TTC549 (cell line): Measurements from ENCODE around the gene CFAP20DC.
"Not testable (repeated sequence)": the region's sequence is repeated elsewhere in the genome, so short reads cannot be mapped to it uniquely, and the experiment has no call there.

Experiments
- FAIRE-seq: peaks from 2 replicates; lab custom pipeline; 2012; peaks lifted over from hg19 to GRCh38; lab: Jason Lieb, UNC

The CFAP20DC gene

DNA sequence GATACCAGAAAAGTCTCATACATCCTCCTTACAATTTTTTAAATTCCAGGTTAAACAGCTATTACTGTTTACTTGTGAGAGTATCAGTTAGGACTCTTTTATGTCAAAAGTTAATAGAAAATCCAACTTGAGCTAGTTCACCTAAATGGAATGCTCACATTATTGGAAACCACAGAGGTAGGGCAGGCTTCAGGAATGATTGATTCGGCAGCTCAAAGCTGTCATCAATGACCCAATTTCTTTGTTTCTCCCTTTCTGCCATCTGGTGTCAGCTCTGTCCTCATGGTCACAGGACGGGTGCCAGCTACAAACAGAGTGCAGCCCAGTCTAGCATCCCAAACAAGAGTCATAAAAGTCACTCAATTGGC is 32.2 kb downstream of the CFAP20DC start:
- FAIRE-seq = no peak

GRCh38 chr3:59016930-59017616 is 32.8 kb downstream of the CFAP20DC start:
- FAIRE-seq = no peak

DNA sequence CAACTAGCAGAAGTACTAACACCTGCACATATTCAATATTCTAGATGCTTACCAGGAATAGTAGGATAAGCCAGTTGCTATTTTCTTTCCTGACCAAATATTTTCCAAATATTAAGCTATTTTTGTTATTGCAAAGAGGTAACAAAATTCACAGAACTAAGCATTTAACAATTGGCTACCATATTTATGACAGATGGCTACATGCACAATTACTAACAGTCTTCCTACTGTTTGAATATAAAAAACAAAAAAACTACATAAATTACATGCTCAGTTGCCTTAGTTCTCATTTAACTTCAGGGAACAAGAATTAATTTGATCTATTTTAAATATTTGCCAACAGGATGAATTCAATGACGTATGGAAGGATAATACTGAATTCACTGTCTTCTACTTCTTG is 36.2 kb downstream of the CFAP20DC start:
- no peak for FAIRE-seq

GRCh38 chr3:59006634-59007517 is 42.9 kb downstream of the CFAP20DC start:
- no peak for FAIRE-seq

GRCh38 chr3:59001675-59002074 is 48.1 kb downstream of the CFAP20DC start:
- FAIRE-seq = no peak

DNA sequence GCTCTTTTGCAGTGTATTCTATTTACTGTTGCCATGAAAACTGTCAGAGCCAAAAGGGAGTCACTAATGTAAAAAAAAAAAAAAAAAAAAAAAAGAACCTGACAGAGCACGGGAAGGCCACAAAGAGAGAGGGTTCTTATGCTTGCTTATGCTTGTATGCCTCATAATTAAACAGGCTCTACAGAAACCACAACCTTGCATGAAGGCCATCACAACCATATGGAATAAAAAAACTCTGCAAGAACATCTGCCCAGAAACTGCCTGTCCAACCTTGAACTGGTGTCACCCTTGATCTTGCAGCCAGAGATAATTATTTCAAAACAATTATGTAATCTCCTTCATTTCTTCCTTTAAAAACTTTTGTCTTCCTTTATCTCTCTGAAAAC is 50.1 kb downstream of the CFAP20DC start:
- no peak for FAIRE-seq

DNA sequence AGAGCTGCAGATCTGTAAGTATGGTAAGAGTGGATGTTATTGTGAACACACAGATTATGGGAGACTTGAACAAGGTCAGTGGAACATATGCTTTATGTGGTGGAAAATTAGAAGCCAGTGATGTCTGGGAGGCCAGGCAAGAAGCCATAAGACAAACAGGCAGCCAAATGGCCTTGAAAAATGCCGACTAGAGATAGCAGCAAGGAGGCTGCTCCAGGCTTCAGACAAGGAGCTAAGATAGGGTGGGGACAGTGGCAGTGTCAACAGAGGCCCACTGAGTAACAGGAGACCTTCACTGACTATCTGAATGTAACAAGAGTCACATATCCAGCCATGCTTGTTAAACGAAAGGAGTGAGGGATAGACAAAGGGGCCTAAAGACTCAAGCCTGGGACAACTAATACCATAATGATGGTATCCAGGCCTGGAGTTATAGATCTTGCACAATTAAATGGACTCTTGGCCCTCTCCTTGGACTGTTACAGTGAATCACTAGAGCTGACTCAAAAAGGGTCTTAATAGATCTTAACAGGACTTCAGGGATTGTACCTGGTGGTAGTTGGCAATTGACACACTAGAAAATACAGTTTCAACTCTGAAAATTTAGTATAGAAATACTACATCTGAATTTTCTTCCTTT is 50.6 kb downstream of the CFAP20DC start:
- FAIRE-seq = no peak

- no peak for FAIRE-seq
Observed at GRCh38 chr3:58998476-58999117, 51.2 kb downstream of the CFAP20DC start.

DNA sequence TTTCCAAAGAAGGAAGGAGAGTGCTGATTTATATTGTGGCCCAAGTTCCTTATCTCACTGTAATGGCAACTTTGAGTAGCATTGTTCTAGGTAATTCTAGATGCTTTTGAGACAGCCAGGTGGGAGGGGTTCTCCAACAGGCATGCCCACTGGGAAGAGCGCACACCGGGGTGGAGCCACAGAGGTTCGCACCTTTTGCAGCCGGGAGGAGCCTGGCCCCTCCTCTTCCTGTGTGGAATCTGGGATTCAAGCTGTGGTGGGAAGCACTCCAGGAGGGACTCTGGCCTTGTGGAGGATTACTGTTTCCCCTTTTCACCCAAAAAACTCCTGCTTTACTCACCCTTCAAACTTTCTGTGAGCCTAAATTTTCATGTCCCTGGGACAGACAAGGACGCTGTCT is 53.1 kb downstream of the CFAP20DC start:
- FAIRE-seq = no peak

- peak; percentile 49 for FAIRE-seq
Observed at GRCh38 chr3:58994746-58995330, 55.0 kb downstream of the CFAP20DC start.

DNA sequence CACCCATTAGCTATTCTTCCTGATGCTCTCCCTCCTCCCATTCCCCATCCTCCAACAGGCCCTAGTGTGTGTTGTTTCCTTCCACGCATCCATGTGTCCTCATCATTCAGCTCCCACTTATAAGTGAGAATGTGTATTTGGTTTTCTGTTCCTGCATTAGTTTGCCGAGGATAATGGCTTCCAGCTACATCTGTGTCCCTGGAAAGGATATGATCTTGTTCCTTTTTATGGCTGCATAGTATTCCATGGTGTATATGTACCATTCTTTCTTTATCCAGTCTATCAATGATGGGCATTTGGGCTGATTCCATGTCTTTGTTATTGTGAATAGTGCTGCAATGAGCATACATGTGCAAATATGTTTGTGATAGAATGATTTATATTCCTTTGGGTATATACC is 56.3 kb downstream of the CFAP20DC start:
- FAIRE-seq = no peak

DNA sequence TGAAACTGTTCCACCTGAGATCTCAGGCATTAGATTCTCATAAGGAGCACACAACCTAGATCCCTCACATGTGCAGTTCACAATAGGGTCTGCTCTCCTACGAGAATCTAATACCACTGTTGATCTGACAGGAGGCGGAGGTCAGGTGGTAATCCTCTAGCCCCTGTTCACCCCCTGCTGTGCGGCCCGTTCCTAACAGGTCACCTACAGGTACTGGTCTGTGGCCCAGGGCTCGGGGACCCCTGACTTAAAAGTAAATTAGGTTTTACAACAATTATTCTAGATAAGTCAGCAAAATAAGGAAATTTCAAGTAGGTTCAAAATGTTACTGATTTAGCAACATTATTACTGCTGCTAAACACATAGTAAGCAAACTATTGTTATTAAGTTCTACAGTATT is 58.2 kb downstream of the CFAP20DC start:
- FAIRE-seq = no peak

- FAIRE-seq = no peak
Observed at GRCh38 chr3:58991026-58991425, 58.8 kb downstream of the CFAP20DC start.

DNA sequence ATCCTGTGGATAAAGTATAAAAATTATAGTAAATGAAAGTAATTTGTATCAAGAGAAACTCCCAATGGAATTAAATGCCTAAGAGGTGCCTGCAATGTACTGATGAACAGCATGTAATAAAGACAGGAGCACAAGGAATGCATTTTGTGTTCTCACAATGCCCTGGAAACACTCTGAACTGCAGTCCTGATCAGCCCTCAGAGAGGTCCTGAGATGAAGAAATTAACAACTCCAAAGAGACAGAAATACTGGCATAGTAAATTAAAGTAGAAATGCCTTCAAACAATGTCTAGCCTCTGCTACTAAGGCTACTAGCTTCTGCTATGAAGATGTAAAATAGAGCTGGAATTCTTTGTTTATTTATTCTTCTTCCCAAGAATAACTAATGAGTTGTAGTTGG is 59.9 kb downstream of the CFAP20DC start:
- FAIRE-seq = no peak

DNA sequence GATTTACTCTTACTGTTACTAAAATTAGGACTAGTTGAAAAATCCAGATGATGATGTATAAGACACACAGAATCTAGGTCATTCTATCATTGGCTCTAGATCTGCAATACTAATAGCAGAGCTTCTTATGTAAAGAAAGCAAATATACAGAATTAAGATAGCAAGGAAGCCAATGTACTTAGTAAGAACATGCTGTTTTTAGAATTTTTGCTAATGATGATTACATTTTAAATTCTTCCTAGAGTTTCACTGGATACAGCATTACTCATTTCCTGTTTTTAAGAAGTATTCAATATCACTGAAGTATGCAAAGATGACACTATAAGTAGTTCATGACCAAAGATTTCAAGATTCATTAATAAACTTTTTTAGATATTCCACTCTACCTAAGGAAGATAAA is 60.7 kb downstream of the CFAP20DC start:
- FAIRE-seq = no peak

- no peak for FAIRE-seq
Observed at GRCh38 chr3:58988041-58988440, 61.8 kb downstream of the CFAP20DC start.

DNA sequence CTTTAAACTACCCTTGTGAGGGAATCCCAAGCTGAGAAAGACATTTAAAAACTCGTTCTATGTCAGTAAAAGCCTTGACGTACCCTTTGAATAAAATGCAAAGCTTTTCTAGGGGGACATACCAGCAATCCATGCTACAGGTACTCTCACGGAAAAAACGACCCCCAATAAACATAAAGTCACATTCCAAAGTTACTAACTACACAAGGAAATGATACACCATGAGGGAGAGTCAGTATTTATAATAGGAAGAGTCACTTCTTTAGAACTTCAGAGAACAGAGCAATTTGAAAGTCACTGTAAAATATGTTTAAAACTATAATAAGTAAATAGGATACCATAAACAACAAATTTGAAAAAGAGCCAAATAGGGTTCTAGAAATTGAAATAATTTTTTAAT is 63.2 kb downstream of the CFAP20DC start:
- FAIRE-seq = no peak

- no peak for FAIRE-seq
Observed at GRCh38 chr3:58979840-58980239, 70.0 kb downstream of the CFAP20DC start.

DNA sequence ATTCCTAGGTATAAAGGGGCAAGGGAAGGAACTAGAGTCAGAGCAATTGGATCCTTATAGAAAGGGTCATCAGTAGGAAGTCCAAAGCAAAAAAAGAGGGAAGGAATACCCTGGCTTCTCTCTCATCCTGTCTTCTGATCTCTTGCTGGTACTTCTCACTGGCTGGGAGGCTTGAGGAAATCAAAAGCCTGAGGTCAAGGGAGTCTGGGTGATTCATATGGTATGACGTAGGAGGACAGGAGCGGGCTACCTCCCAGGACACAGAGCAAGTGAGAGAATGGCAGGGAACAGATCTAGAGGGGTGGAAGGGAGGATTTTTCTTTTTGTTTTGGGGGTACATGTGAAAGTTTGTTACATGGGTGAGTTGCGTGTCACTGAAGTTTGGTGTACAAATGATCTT is 76.0 kb downstream of the CFAP20DC start:
- no peak for FAIRE-seq

DNA sequence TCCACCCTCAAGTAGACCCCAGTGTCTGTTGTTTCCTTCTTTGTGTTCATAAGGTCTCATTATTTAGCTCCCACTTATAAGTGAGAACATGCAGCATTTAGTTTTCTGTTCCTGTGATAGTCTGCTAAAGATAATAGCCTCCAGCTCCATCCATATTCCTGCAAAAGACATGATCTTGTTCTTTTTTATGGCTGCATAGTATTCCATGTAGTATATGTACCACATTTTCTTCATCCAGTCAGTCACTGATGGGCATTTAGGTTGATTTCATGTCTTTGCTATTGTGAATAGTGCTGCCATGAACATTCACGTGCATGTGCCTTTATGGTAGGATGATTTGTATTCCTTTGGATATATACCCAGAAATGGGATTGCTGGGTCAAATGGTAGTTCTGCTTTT is 82.0 kb downstream of the CFAP20DC start:
- FAIRE-seq = not testable (repeated sequence)

GRCh38 chr3:58965865-58966264 is 84.0 kb downstream of the CFAP20DC start:
- no peak for FAIRE-seq

DNA sequence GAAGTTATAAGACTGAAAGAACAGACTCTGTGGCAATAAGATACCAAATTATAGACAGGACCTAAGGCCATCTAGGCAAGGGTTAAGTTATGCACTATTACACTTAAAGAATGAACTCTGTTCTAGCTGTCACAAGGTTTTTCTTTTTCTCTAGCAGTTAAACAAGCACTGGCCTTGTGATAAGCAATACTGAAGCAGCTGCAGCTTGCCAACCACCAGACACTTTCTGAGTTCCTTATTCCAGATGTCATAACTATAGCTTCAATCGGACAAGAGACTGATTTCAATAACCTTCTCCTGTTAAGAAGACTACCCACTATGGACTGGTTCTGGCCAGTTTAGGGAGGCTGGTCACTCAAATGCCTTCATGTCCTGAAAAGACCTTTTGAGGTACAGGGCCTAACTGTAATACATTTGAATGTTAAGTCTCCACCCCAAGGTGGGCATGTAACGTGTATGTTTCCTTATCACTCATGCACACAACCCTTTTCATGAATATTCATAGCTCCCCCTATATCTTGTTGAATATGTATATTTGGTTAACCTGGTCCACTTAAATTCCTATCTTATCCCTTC is 85.8 kb downstream of the CFAP20DC start:
- FAIRE-seq = no peak
